K562 (cell line): Measurements from ENCODE around the gene DYNLL1. TPM values are rescaled to one million over a fixed set of nuclear protein-coding genes. Genes with fewer than 3 reads are reported as not detected.

Source experiments
- ATAC-seq: fragments of 200-7000 bp; cut with Tn5 transposase; 3 replicates; pipeline ENCODE4 v1.9.1; 2020; ENCODE audit warnings: moderate library complexity
- BruUV-seq: library from RNA; stranded (reverse); fragments of 400-500 nt; replicated peaks from 2 replicates; lab custom pipeline; 2021; lab: Mats Ljungman, UMichigan
- CTCF ChIA-PET: fragments of 300-600 bp; formaldehyde crosslinking; extraction: SDS; loops from one replicate; lab custom pipeline; 2021; ENCODE audit warnings: low intra/inter-chr PET ratio; lab: Yijun Ruan, JAX
- POLR2A ChIA-PET: fragments of 300-600, 350-650 bp; sonication (Branson Sonifier 250); formaldehyde crosslinking; extraction: SDS; loops from one replicate; lab custom pipeline; 2021; ENCODE audit warnings: antibody characterized with exemption, inconsistent platforms; lab: Yijun Ruan, JAX
- DNase-seq, 4 experiments: peaks; one replicate each; pipeline versions ENCODE4 v3.0.0 to v3.0.0-alpha.2; 2011 to 2018; ENCODE audit warnings: low spot score in 3 of 4, mixed read lengths in 3 of 4; ENCODE audit errors: extremely low read depth in 1 of 4
- FAIRE-seq: peaks from 2 replicates; lab custom pipeline; 2011; peaks lifted over from hg19 to GRCh38; lab: Jason Lieb, UNC
- H2AFZ ChIP-seq: 2 replicates; pipeline ENCODE4 v1.6.0; 2011; ENCODE audit warnings: low read depth, low read length, control low read depth, inconsistent platforms
- H3K27ac ChIP-seq: fragments of 200-600 bp; 3 replicates; pipeline ENCODE4 v1.8.0; 2011; ENCODE audit warnings: low read depth, mild to moderate bottlenecking, control low read depth, inconsistent platforms, low read length, moderate library complexity, mixed read lengths; ENCODE audit errors: extremely low read depth
- H3K27me3 ChIP-seq, 2 experiments: fragments of 300-600 bp in 1 of 2; 2 replicates in 1 of 2; 3 replicates in 1 of 2; pipeline versions ENCODE4 v1.6.0 to v1.8.0; 2011; ENCODE audit warnings: inconsistent platforms in 2 of 2, low read length in 2 of 2, mild to moderate bottlenecking in 1 of 2, mixed read lengths in 1 of 2, moderate library complexity in 1 of 2; ENCODE audit not compliant: control insufficient read depth in 2 of 2, insufficient read depth in 2 of 2
- H3K36me3 ChIP-seq: fragments of 300-600 bp; 3 replicates; pipeline ENCODE4 v1.8.0; 2011; ENCODE audit warnings: mild to moderate bottlenecking, low read length, inconsistent platforms; ENCODE audit not compliant: control insufficient read depth, insufficient read depth
- H3K4me1 ChIP-seq, 2 experiments: fragments of 200-600 bp in 1 of 2; replicated peaks in 1 of 2; 2 replicates in 1 of 2; 3 replicates in 1 of 2; pipeline versions ENCODE4 v1.5.1 to v1.8.0; 2011; ENCODE audit warnings: inconsistent platforms in 2 of 2, low read length in 2 of 2, mild to moderate bottlenecking in 1 of 2, mixed read lengths in 1 of 2, moderate library complexity in 1 of 2; ENCODE audit not compliant: control insufficient read depth in 2 of 2, insufficient read depth in 2 of 2
- H3K4me2 ChIP-seq: 2 replicates; pipeline ENCODE4 v1.6.1; 2011; ENCODE audit warnings: low read length, control low read depth, inconsistent platforms, mixed read lengths; ENCODE audit not compliant: insufficient read depth
- H3K4me3 ChIP-seq: fragments of 200-600 bp; sonication (generic), shearing (Covaris generic); 2 replicates; pipeline ENCODE4 v1.5.1; 2016; ENCODE audit warnings: control low read depth, inconsistent platforms
- H3K79me2 ChIP-seq: fragments of 200-600 bp; 3 replicates; pipeline ENCODE4 v1.8.0; 2011; ENCODE audit warnings: low read length, inconsistent platforms; ENCODE audit not compliant: control insufficient read depth, insufficient read depth
- H3K9ac ChIP-seq, 2 experiments: 2 replicates each; pipeline versions ENCODE4 v1.6.0 to v1.6.1; 2011; ENCODE audit warnings: low read depth in 2 of 2, low read length in 2 of 2, control low read depth in 1 of 2, inconsistent platforms in 1 of 2, mild to moderate bottlenecking in 1 of 2, mixed read lengths in 1 of 2; ENCODE audit not compliant: insufficient read depth in 1 of 2
- H3K9me1 ChIP-seq: one replicate; pipeline ENCODE4 v1.6.0; 2011; ENCODE audit warnings: inconsistent platforms, mild to moderate bottlenecking, low read length, moderate library complexity; ENCODE audit not compliant: control insufficient read depth, insufficient read depth
- H3K9me3 ChIP-seq: replicated peaks from 2 replicates; pipeline ENCODE4 v1.5.1; 2011; ENCODE audit warnings: low read depth, low read length, inconsistent platforms; ENCODE audit not compliant: control insufficient read depth, insufficient read depth
- H4K20me1 ChIP-seq: replicated peaks from 2 replicates; pipeline ENCODE4 v1.6.1; 2011; ENCODE audit warnings: low read length, inconsistent platforms, mixed read lengths; ENCODE audit not compliant: control insufficient read depth, insufficient read depth
- ARID1B ChIP-seq: fragments of 450-650 bp; IDR thresholded peaks from 2 replicates; pipeline ENCODE4 v1.6.1; 2016; ENCODE audit warnings: antibody characterized with exemption, mild to moderate bottlenecking, inconsistent platforms
- CBFB ChIP-seq: sonication (generic); formaldehyde crosslinking; IDR thresholded peaks from 2 replicates; pipeline ENCODE4 v1.4.0; 2020; ENCODE audit warnings: mild to moderate bottlenecking, missing genetic modification reagents
- CBX3 ChIP-seq, 2 experiments: IDR thresholded peaks; 1 replicate in 1 of 2; 2 replicates in 1 of 2; pipeline ENCODE4 v1.6.1; 2012; ENCODE audit warnings: inconsistent platforms in 2 of 2, low read length in 2 of 2, borderline replicate concordance in 1 of 2, control low read depth in 1 of 2
- CHAMP1 ChIP-seq: fragments of 450-650 bp; IDR thresholded peaks from 2 replicates; pipeline ENCODE4 v1.6.1; 2016; ENCODE audit warnings: mild to moderate bottlenecking
- CHD2 ChIP-seq: IDR thresholded peaks from 2 replicates; pipeline ENCODE4 v1.6.1; 2011; ENCODE audit warnings: low read depth, low read length
- CTBP1 ChIP-seq: fragments of 450-650 bp; IDR thresholded peaks from 2 replicates; pipeline ENCODE4 v1.6.1; 2016; ENCODE audit warnings: borderline replicate concordance
- HNRNPH1 ChIP-seq: fragments of 200-400 bp; formaldehyde crosslinking; optimal IDR thresholded peaks from 2 replicates; pipeline ENCODE3; 2017; ENCODE audit warnings: low read depth, mild to moderate bottlenecking, low read length, moderate library complexity
- KAT7 ChIP-seq: sonication (generic); formaldehyde crosslinking; IDR thresholded peaks from 2 replicates; pipeline ENCODE4 v1.8.0; 2022; ENCODE audit warnings: missing genetic modification reagents, mild to moderate bottlenecking, borderline replicate concordance
- KLF16 ChIP-seq: IDR thresholded peaks from 2 replicates; pipeline ENCODE4 v1.6.1; 2016; ENCODE audit warnings: antibody characterized with exemption
- SAFB ChIP-seq: fragments of 200-400 bp; formaldehyde crosslinking; IDR thresholded peaks from 2 replicates; pipeline ENCODE4 v1.6.1; 2017; ENCODE audit warnings: low read depth, low read length, borderline replicate concordance
- SAP30 ChIP-seq: fragments of 200-600 bp; sonication (generic); IDR thresholded peaks from 2 replicates; pipeline ENCODE4 v1.6.1; 2012; ENCODE audit warnings: borderline replicate concordance, low read depth, mild to moderate bottlenecking, moderate library complexity, low read length, control low read depth, inconsistent platforms; ENCODE audit not compliant: insufficient read depth, poor library complexity, severe bottlenecking
- ZNF311 ChIP-seq: fragments of 250-450 bp; sonication (Bioruptor Pico); IDR thresholded peaks from 2 replicates; pipeline ENCODE4 v1.4.0; 2020; ENCODE audit warnings: mild to moderate bottlenecking, moderate library complexity
- ZNF766 ChIP-seq: fragments of 200-800 bp; sonication (Bioruptor generic); conservative IDR thresholded peaks from 2 replicates; pipeline ENCODE4 v1.6.1; 2016; ENCODE audit warnings: missing genetic modification characterization, missing compliant biosample characterization
- WGBS: fragments of 100-300 bp; shearing (Covaris generic); methylation state at CpG from one replicate; pipeline ENCODE4 v1.1.6; 2016; ENCODE audit warnings: low coverage, mixed read lengths; ENCODE audit not compliant: insufficient coverage; ENCODE audit errors: missing lambda C conversion rate; 5-methylcytosine and 5-hydroxymethylcytosine counted together
- in situ Hi-C: fragments of 300-500 bp; cut with MboI; formaldehyde crosslinking; loops from 4 replicates; pipeline ENCODE4 v1.15.0; 2018; ENCODE audit warnings: inconsistent platforms, mixed read lengths
- intact Hi-C: fragments of 100-400 bp; cut with micrococcal nuclease; formaldehyde crosslinking; loops from 2 replicates; pipeline ENCODE4 v1.14.2; 2022
- polyA plus RNA-seq, 8 experiments: library from polyadenylated mRNA; depleted of rRNA in 4 of 8; stranded (reverse) in 5 of 8; unstranded in 3 of 8; fragments of >200 nt; fragmentation: Nextera tagmentation in 2 of 8; fragmentation: Illumina TruSeq in 1 of 8; extraction: Ambion mirVana in 2 of 8; extraction: Trizol in 1 of 8; gene quantifications; 2 replicates each; pipeline versions ENCODE4 v1.2.1 to v1.2.3, GENCODE V29; 2011 to 2014; ENCODE audit warnings: inconsistent platforms in 1 of 8, missing spikeins in 1 of 8
- total RNA-seq, 7 experiments: library from RNA; depleted of rRNA in 6 of 7; stranded (reverse); fragments of >200 nt in 6 of 7; fragmentation: Illumina TruSeq in 2 of 7; extraction: Trizol in 2 of 7; gene quantifications; 2 replicates each; pipeline versions ENCODE4 v1.2.1 to v1.2.3, GENCODE V29; 2011 to 2021; ENCODE audit warnings: low replicate concordance in 1 of 7
- TF ChIP-seq, protein P1 (sequence below): IDR thresholded peaks from 2 replicates; pipeline ENCODE4 v1.6.1; 2014; ENCODE audit warnings: antibody characterized with exemption

DYNLL1 gene
- total and polyA plus RNA-seq, 9 of the 15 experiments (the other 6 are each of a cell fraction or from before 2014, with no cell fraction given): 303 to 1,112 (median 468) TPM

DNA sequence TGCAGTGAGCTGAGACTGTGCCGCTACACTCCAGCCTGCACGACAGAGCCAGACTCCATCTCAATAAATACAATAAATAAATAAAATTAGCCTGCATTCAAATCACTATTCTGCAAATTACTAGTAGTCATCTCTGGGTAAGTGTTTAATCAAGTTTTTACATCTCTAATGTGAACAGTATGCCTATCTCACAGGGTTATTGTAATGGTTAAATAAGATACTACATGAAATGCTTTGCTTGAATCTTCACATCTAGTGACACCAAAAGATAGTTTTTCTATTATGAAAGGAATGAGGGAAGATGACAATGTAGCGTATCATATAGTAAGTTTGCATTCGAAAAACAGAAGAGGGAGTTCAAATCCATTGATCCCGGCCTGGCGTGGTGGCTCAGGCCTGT, 28.5 kb upstream of the DYNLL1 start:
- Histone ChIP-seq H3K36me3 (peaks cover 60% of the 10 kb centered on the region), H3K27me3 (no peaks in the 10 kb centered on the region), H3K9me3 (no peaks in the 10 kb centered on the region), H3K27ac (no peak overlapping the region), H3K4me2 (no peak overlapping the region), H2AFZ (no peak overlapping the region), H3K9ac (peak overlapping the region in 1 of 2 experiments; percentile 77; a peak in 2 of 4 replicates), H3K4me1 (peaks cover 10 to 23% of the 10 kb centered on the region in 2 experiments), H3K4me3 (no peak overlapping the region), H3K79me2 (peaks cover 86% of the 10 kb centered on the region), H4K20me1 (peaks cover 34% of the 10 kb centered on the region), H3K9me1 (no peaks in the 10 kb centered on the region)
- in situ Hi-C loops: no loop called here
- intact Hi-C loops: loop anchor here (5.0 kb wide), 1 partner anchor 115 kb away; the partner anchor contains the start of gene POP5
- FAIRE-seq (no peak), DNase-seq (no peak), ATAC-seq (no peak)
- CTCF ChIA-PET: interaction anchor here (1.1 to 2.2 kb wide), 2 partner anchors 111 to 239 kb away, joined by 6 to 11 read pairs; no protein-coding TSS in a partner anchor
- 96% methylated on average over 6 of the region's 6 CpGs for WGBS
- POLR2A ChIA-PET: interaction anchor here (1.0 to 3.5 kb wide), 5 partner anchors 11 to 175 kb away, joined by 3 to 16 read pairs (median 12); partner anchors contain the start of genes RNU4-1 and RNU4-2
- BruUV-seq: no TSS peak
- TF ChIP-seq CBFB (CRISPR knock-in tag): no peak
- no peak for TF ChIP-seq ZNF766 (CRISPR knock-in tag)
- TF ChIP-seq ZNF311 (CRISPR knock-in tag): no peak
- no peak for TF ChIP-seq CTBP1
- no peak for TF ChIP-seq KAT7 (CRISPR knock-in tag)
- TF ChIP-seq CHAMP1: no peak
- no peak for TF ChIP-seq ARID1B
- no peak for TF ChIP-seq SAP30
- TF ChIP-seq KLF16: no peak
- TF ChIP-seq, protein P1, sequence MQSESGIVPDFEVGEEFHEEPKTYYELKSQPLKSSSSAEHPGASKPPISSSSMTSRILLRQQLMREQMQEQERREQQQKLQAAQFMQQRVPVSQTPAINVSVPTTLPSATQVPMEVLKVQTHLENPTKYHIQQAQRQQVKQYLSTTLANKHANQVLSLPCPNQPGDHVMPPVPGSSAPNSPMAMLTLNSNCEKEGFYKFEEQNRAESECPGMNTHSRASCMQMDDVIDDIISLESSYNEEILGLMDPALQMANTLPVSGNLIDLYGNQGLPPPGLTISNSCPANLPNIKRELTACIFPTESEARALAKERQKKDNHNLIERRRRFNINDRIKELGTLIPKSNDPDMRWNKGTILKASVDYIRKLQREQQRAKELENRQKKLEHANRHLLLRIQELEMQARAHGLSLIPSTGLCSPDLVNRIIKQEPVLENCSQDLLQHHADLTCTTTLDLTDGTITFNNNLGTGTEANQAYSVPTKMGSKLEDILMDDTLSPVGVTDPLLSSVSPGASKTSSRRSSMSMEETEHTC: no peak
- no peak for TF ChIP-seq HNRNPH1
- no peak for TF ChIP-seq SAFB
- TF ChIP-seq CBX3 (IDR thresholded peaks at IDR 0.05; ENCODE audit: borderline replicate concordance in 1 of 2, low read length in 2 of 2): no peak
- no peak for TF ChIP-seq CHD2
